SU-DHL-6 (cell line): ENCODE measurements around the gene GPR153.

Experiments
- EZH2phosphoT487 ChIP-seq: fragments of 200-600 bp; sonication (generic), shearing (Covaris generic); conservative IDR thresholded peaks from 2 replicates; pipeline ENCODE4 v1.6.1; 2018; ENCODE audit warnings: mild to moderate bottlenecking, antibody characterized with exemption, low read length, moderate library complexity, mixed read lengths
- TF ChIP-seq, protein P1 (sequence below): fragments of 200-600 bp; sonication (generic); IDR thresholded peaks from one replicate; pipeline ENCODE4 v1.5.1; 2017; ENCODE audit warnings: antibody characterized with exemption, mild to moderate bottlenecking, low read length, moderate library complexity; ENCODE audit not compliant: insufficient read depth, poor library complexity, severe bottlenecking

DNA sequence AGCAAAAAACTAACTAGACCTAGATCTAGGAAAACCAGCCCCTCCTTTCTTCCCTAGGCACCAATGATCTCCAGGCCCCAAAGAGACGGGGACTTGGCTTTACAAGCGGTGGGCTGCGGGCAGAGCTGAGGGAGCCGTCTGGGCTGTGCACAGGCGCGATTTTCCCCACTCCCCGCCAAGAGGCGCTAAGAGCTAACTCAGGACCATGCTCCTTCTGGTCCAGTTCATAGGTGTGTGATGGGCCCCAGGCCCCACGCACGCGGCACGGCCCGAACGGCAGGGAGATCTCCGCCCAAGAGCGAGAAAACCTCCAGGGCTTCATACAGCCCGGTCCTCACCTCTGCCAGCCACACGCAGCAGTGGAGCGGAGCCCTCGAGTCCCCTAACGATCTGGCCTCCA, 7.5 kb upstream of the GPR153 start:
- TF ChIP-seq, protein P1, sequence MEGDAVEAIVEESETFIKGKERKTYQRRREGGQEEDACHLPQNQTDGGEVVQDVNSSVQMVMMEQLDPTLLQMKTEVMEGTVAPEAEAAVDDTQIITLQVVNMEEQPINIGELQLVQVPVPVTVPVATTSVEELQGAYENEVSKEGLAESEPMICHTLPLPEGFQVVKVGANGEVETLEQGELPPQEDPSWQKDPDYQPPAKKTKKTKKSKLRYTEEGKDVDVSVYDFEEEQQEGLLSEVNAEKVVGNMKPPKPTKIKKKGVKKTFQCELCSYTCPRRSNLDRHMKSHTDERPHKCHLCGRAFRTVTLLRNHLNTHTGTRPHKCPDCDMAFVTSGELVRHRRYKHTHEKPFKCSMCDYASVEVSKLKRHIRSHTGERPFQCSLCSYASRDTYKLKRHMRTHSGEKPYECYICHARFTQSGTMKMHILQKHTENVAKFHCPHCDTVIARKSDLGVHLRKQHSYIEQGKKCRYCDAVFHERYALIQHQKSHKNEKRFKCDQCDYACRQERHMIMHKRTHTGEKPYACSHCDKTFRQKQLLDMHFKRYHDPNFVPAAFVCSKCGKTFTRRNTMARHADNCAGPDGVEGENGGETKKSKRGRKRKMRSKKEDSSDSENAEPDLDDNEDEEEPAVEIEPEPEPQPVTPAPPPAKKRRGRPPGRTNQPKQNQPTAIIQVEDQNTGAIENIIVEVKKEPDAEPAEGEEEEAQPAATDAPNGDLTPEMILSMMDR = no peak
- no peak for TF ChIP-seq EZH2phosphoT487
